ENCODE measurements around the gene PYROXD2.

The PYROXD2 gene

GRCh38 chr10:98374217-98374985 lies 40.6 kb downstream of the PYROXD2 start:
- TF ChIP-seq CTCF (IDR thresholded peaks at IDR 0.05; ENCODE audit: insufficient read depth, missing control alignments): no peak
- no peak for DNase-seq (ENCODE audit: insufficient read length, low spot score)
- FAIRE-seq: no peak

- no peak for TF ChIP-seq CTCF (IDR thresholded peaks at IDR 0.05; ENCODE audit: insufficient read depth, missing control alignments)
- DNase-seq (ENCODE audit: insufficient read length, low spot score) (no peak), FAIRE-seq (no peak)
Observed at GRCh38 chr10:98373260-98374040, 41.5 kb downstream of the PYROXD2 start.

- FAIRE-seq: no peak
- DNase-seq (ENCODE audit: insufficient read length, low spot score): no peak
- no peak for TF ChIP-seq CTCF (IDR thresholded peaks at IDR 0.05; ENCODE audit: insufficient read depth, missing control alignments)
Observed at GRCh38 chr10:98370831-98371820, 43.9 kb downstream of the PYROXD2 start.

- FAIRE-seq: no peak
- DNase-seq (ENCODE audit: insufficient read length, low spot score): no peak
Observed at GRCh38 chr10:98369801-98370200, 45.2 kb downstream of the PYROXD2 start.

GRCh38 chr10:98368644-98369043 lies 46.3 kb downstream of the PYROXD2 start:
- no peak for FAIRE-seq
- TF ChIP-seq CTCF (IDR thresholded peaks at IDR 0.05; ENCODE audit: insufficient read depth, missing control alignments): no peak
- no peak for DNase-seq (ENCODE audit: insufficient read length, low spot score)

More at GRCh38 chr10:98369801-98370200, 45.2 kb downstream of the PYROXD2 start:
- no peak for TF ChIP-seq CTCF (IDR thresholded peaks at IDR 0.05; ENCODE audit: insufficient read depth, missing control alignments)

GRCh38 chr10:98367604-98368451 lies 47.2 kb downstream of the PYROXD2 start:
- no peak for TF ChIP-seq CTCF (IDR thresholded peaks at IDR 0.05; ENCODE audit: insufficient read depth, missing control alignments)
- no peak for DNase-seq (ENCODE audit: insufficient read length, low spot score)
- FAIRE-seq: no peak
